Gastroesophageal sphincter (tissue), 4 donors: Measurements from ENCODE around the gene OR10J5. TPM values are rescaled to one million over a fixed set of nuclear protein-coding genes. Genes with fewer than 3 reads are reported as not detected.

Experiments used
- ATAC-seq: fragments of 150-250 bp; one replicate; pipeline ENCODE4 v1.9.1; 2016; ENCODE audit warnings: mild to moderate bottlenecking, moderate library complexity
- H3K27ac ChIP-seq, 4 donors: fragments of 200-600 bp; sonication (generic) in 3 of 4; 1 replicate in 3 of 4; 2 replicates in 1 of 4; pipeline ENCODE4 v1.5.1; 2016 to 2019
- H3K27me3 ChIP-seq: fragments of 200-600 bp; sonication (generic); one replicate; pipeline ENCODE4 v1.5.1; 2019
- H3K36me3 ChIP-seq, 2 donors: fragments of 200-600 bp; sonication (generic); one replicate each; pipeline ENCODE4 v1.5.1; 2019; ENCODE audit warnings: control low read depth in 1 of 2
- H3K4me1 ChIP-seq, 3 donors: fragments of 200-600 bp; sonication (generic); 1 replicate in 2 of 3; 2 replicates in 1 of 3; pipeline ENCODE4 v1.5.1; 2016 to 2019; ENCODE audit warnings: control low read depth in 2 of 3
- H3K4me3 ChIP-seq, 2 donors: fragments of 200-600 bp; sonication (generic); one replicate each; pipeline ENCODE4 v1.5.1; 2019; ENCODE audit warnings: mild to moderate bottlenecking in 1 of 2, moderate library complexity in 1 of 2
- H3K9me3 ChIP-seq, 3 donors: fragments of 200-600 bp; sonication (generic); one replicate each; pipeline ENCODE4 v1.5.1; 2017 to 2019; ENCODE audit warnings: control low read depth in 2 of 3
- EP300 ChIP-seq: sonication (generic); formaldehyde crosslinking; IDR thresholded peaks from one replicate; pipeline ENCODE4 v1.6.1; 2017; ENCODE audit warnings: antibody characterized with exemption, mild to moderate bottlenecking
- POLR2A ChIP-seq, 2 donors: fragments of 450-650 bp; IDR thresholded peaks; one replicate each; pipeline ENCODE4 v1.6.1; 2017; ENCODE audit warnings: antibody characterized with exemption in 2 of 2, mild to moderate bottlenecking in 2 of 2, moderate library complexity in 1 of 2
- POLR2AphosphoS5 ChIP-seq: sonication (generic); formaldehyde crosslinking; IDR thresholded peaks from one replicate; pipeline ENCODE4 v1.6.1; 2017; ENCODE audit warnings: antibody characterized with exemption
- WGBS, 2 donors: methylation state at CpG; one replicate each; pipeline ENCODE4 v1.1.5; 2018; ENCODE audit warnings: low coverage in 1 of 2; 5-methylcytosine and 5-hydroxymethylcytosine counted together
- total RNA-seq, 4 donors: library from RNA; depleted of rRNA; stranded (reverse); fragments of >200 nt; gene quantifications; one replicate each; pipeline ENCODE4 v1.1.0, GENCODE V29; 2016
- TF ChIP-seq, protein P1 (sequence below), 4 experiments: fragments of 200-600 bp in 2 of 4; fragments of 450-650 bp in 2 of 4; sonication (generic) in 1 of 4; IDR thresholded peaks; one replicate each; pipeline ENCODE4 v1.5.1; 2017 to 2019; ENCODE audit warnings: antibody characterized with exemption in 4 of 4, mild to moderate bottlenecking in 2 of 4, moderate library complexity in 2 of 4

Gene OR10J5
- total RNA-seq, 4 donors from 2014 or later: not detected

DNA sequence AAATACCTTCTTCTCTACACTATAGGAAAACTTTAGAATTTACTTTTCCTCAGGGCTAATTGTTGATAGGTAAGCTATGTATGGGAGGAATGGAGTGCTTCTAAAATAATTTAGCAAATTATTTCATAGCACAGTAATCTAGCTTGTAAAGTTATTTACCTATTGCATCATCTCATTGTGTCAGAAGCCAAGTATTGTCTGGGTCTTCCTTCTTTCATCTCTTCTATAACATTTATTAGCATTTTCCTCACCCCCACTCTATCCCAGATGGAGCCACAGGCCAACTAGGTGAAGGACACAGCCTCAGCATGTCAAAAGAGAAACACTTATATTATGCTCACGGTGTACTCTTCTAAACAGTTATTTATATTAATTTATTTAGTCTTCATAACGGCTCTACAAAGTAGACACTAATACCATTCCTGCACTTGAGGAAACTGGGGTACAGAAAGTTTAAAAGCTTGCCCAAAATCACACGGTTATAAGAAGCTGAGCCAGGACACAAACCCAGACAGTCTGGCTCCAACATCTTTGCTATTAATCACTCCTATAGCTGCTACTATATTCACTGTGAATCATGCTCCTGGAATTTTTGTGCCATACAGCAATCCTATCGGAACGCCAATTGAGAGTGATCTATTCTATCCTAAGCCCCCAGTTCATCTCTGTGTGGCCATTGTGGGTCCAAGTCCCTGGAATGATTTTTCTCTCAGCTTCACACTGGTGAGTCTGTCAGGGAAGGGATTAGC lies 43.1 kb downstream of the OR10J5 start:
- no peak for TF ChIP-seq POLR2AphosphoS5
- TF ChIP-seq, protein P1, sequence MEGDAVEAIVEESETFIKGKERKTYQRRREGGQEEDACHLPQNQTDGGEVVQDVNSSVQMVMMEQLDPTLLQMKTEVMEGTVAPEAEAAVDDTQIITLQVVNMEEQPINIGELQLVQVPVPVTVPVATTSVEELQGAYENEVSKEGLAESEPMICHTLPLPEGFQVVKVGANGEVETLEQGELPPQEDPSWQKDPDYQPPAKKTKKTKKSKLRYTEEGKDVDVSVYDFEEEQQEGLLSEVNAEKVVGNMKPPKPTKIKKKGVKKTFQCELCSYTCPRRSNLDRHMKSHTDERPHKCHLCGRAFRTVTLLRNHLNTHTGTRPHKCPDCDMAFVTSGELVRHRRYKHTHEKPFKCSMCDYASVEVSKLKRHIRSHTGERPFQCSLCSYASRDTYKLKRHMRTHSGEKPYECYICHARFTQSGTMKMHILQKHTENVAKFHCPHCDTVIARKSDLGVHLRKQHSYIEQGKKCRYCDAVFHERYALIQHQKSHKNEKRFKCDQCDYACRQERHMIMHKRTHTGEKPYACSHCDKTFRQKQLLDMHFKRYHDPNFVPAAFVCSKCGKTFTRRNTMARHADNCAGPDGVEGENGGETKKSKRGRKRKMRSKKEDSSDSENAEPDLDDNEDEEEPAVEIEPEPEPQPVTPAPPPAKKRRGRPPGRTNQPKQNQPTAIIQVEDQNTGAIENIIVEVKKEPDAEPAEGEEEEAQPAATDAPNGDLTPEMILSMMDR (IDR thresholded peaks at IDR 0.05): no peak
- TF ChIP-seq EP300: no peak
- no peak for TF ChIP-seq POLR2A (IDR thresholded peaks at IDR 0.05)
- H3K36me3 ChIP-seq: no peaks in the 10 kb centered on the region
- no peak for ATAC-seq
- no peak overlapping the region for H3K27ac ChIP-seq
- H3K4me3 ChIP-seq: no peak overlapping the region
- WGBS, 2 donors: 59 to 63% methylated on average over 5 of the region's 5 CpGs
- H3K9me3 ChIP-seq: peaks cover 0 to 7% (median 0%) of the 10 kb centered on the region in 3 donors
- H3K4me1 ChIP-seq: no peaks in the 10 kb centered on the region
- no peaks in the 10 kb centered on the region for H3K27me3 ChIP-seq

Other genes starting within 250 kb of the OR10J5 start
- 1 to 10 TPM in 3 of 4 donors, not detected in 1; 1.2 to 1.6 (median 1.5) TPM for gene FCER1A, start 233.7 kb downstream of the OR10J5 start, total RNA-seq
- gene OR10J4, start 103.8 kb downstream of the OR10J5 start, total RNA-seq: not detected
- gene OR10J1, start 96.3 kb downstream of the OR10J5 start, total RNA-seq: not detected
- not detected for gene APCS, start 51.8 kb upstream of the OR10J5 start, total RNA-seq
- under 1 TPM in 1 of 4 donors, not detected in 3; 0.27 TPM for gene CRP, start 178.6 kb upstream of the OR10J5 start, total RNA-seq
- 10 to 100 TPM; 45.9 to 64.3 (median 56.4) TPM for gene DUSP23, start 245.0 kb upstream of the OR10J5 start, total RNA-seq